K562 (cell line): ENCODE measurements around the gene SAPCD1. TPM values are rescaled to one million over a fixed set of nuclear protein-coding genes. Genes with fewer than 3 reads are reported as not detected.

ENCODE experiments used
- ARNT ChIP-seq, 2 experiments: fragments of 450-650 bp; IDR thresholded peaks; 2 replicates each; pipeline ENCODE4 v1.6.1; 2016; ENCODE audit warnings: mild to moderate bottlenecking in 1 of 2
- ASH1L ChIP-seq: fragments of 450-650 bp; IDR thresholded peaks from 2 replicates; pipeline ENCODE4 v1.6.1; 2018; ENCODE audit warnings: borderline replicate concordance, mild to moderate bottlenecking, low read depth; ENCODE audit not compliant: partially characterized antibody
- BCL6 ChIP-seq: fragments of 250-450 bp; sonication (Bioruptor Pico); IDR thresholded peaks from 2 replicates; pipeline ENCODE4 v1.4.0; 2020
- CBFB ChIP-seq: sonication (generic); formaldehyde crosslinking; IDR thresholded peaks from 2 replicates; pipeline ENCODE4 v1.4.0; 2020; ENCODE audit warnings: mild to moderate bottlenecking, missing genetic modification reagents
- CHD1 ChIP-seq: fragments of 200-600 bp; sonication (generic); IDR thresholded peaks from one replicate; pipeline ENCODE4 v1.6.1; 2012; ENCODE audit warnings: mild to moderate bottlenecking, moderate library complexity, low read length, inconsistent platforms
- ETS2 ChIP-seq: IDR thresholded peaks from 2 replicates; pipeline ENCODE4 v1.6.1; 2016; ENCODE audit warnings: borderline replicate concordance, missing genetic modification characterization, mild to moderate bottlenecking, moderate library complexity, missing compliant biosample characterization; ENCODE audit not compliant: poor library complexity, severe bottlenecking
- HDAC1 ChIP-seq, 2 experiments: fragments of 450-650 bp; IDR thresholded peaks; 2 replicates each; pipeline ENCODE4 v1.6.1; 2016 to 2017; ENCODE audit warnings: inconsistent platforms in 1 of 2, mild to moderate bottlenecking in 1 of 2, moderate library complexity in 1 of 2
- KAT8 ChIP-seq: fragments of 450-650 bp; IDR thresholded peaks from 2 replicates; pipeline ENCODE4 v1.6.1; 2016; ENCODE audit warnings: low read depth, mild to moderate bottlenecking
- MCM5 ChIP-seq: fragments of 450-650 bp; IDR thresholded peaks from 2 replicates; pipeline ENCODE4 v1.6.1; 2016; ENCODE audit warnings: low read depth
- NCOR1 ChIP-seq: fragments of 450-650 bp; IDR thresholded peaks from 2 replicates; pipeline ENCODE4 v1.6.1; 2016; ENCODE audit warnings: mild to moderate bottlenecking, moderate library complexity
- NEUROD1 ChIP-seq: fragments of 150-350 bp; IDR thresholded peaks from 2 replicates; pipeline ENCODE4 v1.6.1; 2014; ENCODE audit warnings: borderline replicate concordance, low read length, low read depth; ENCODE audit not compliant: partially characterized antibody
- NUFIP1 ChIP-seq: fragments of 450-650 bp; IDR thresholded peaks from 2 replicates; pipeline ENCODE4 v1.6.1; 2018; ENCODE audit not compliant: partially characterized antibody
- PREB ChIP-seq: sonication (generic); formaldehyde crosslinking; IDR thresholded peaks from 2 replicates; pipeline ENCODE4 v1.8.1; 2023; ENCODE audit warnings: mild to moderate bottlenecking, missing genetic modification reagents
- RFX1 ChIP-seq: fragments of 450-650 bp; IDR thresholded peaks from 2 replicates; pipeline ENCODE4 v1.6.1; 2016; ENCODE audit warnings: mild to moderate bottlenecking, moderate library complexity
- SIN3A ChIP-seq, 2 experiments: fragments of 150-350 bp in 1 of 2; IDR thresholded peaks; 2 replicates each; pipeline ENCODE4 v1.6.1; 2011 to 2016; ENCODE audit warnings: borderline replicate concordance in 2 of 2, low read depth in 2 of 2, low read length in 2 of 2, mild to moderate bottlenecking in 2 of 2, moderate library complexity in 2 of 2; ENCODE audit not compliant: control insufficient read depth in 1 of 2
- SRSF1 ChIP-seq: fragments of 200-400 bp; formaldehyde crosslinking; IDR thresholded peaks from 2 replicates; pipeline ENCODE4 v1.6.1; 2017; ENCODE audit warnings: mild to moderate bottlenecking, low read depth, low read length, moderate library complexity
- WHSC1 ChIP-seq: IDR thresholded peaks from one replicate; pipeline ENCODE4 v1.6.1; 2012; ENCODE audit warnings: low read length, control low read depth, inconsistent platforms
- ZBTB33 ChIP-seq: sonication (generic); formaldehyde crosslinking; IDR thresholded peaks from 2 replicates; pipeline ENCODE4 v1.8.1; 2023; ENCODE audit warnings: mild to moderate bottlenecking, missing genetic modification reagents
- ZFP91 ChIP-seq: sonication (generic); formaldehyde crosslinking; IDR thresholded peaks from 2 replicates; pipeline ENCODE4 v1.8.0; 2022; ENCODE audit warnings: mild to moderate bottlenecking, missing genetic modification reagents
- ZNF133 ChIP-seq: fragments of 250-450 bp; sonication (Bioruptor Pico); IDR thresholded peaks from 2 replicates; pipeline ENCODE4 v1.4.0; 2020; ENCODE audit warnings: mild to moderate bottlenecking
- ZNF398 ChIP-seq: fragments of 250-450 bp; sonication (Bioruptor Pico); IDR thresholded peaks from 2 replicates; pipeline ENCODE4 v1.8.0; 2021; ENCODE audit warnings: moderate library complexity, mild to moderate bottlenecking, inconsistent platforms
- polyA plus RNA-seq, 8 experiments: library from polyadenylated mRNA; depleted of rRNA in 4 of 8; stranded (reverse) in 5 of 8; unstranded in 3 of 8; fragments of >200 nt; fragmentation: Nextera tagmentation in 2 of 8; fragmentation: Illumina TruSeq in 1 of 8; extraction: Ambion mirVana in 2 of 8; extraction: Trizol in 1 of 8; gene quantifications; 2 replicates each; pipeline versions ENCODE4 v1.2.1 to v1.2.3, GENCODE V29; 2011 to 2014; ENCODE audit warnings: inconsistent platforms in 1 of 8, missing spikeins in 1 of 8
- total RNA-seq, 7 experiments: library from RNA; depleted of rRNA in 6 of 7; stranded (reverse); fragments of >200 nt in 6 of 7; fragmentation: Illumina TruSeq in 2 of 7; extraction: Trizol in 2 of 7; gene quantifications; 2 replicates each; pipeline versions ENCODE4 v1.2.1 to v1.2.3, GENCODE V29; 2011 to 2021; ENCODE audit warnings: low replicate concordance in 1 of 7

Gene SAPCD1
- total and polyA plus RNA-seq, 9 of the 15 experiments (the other 6 are each of a cell fraction or from before 2014, with no cell fraction given): 2.6 to 30.2 (median 7.4) TPM

- no peak for TF ChIP-seq WHSC1
- TF ChIP-seq PREB (CRISPR knock-in tag): no peak
- no peak for TF ChIP-seq NCOR1
- TF ChIP-seq ZNF133: no peak
- TF ChIP-seq KAT8: no peak
- no peak for TF ChIP-seq RFX1
- 0 out of 4 replicates have a peak, but pooled peaks of 1 of the 2 experiments have one; percentile 37 for TF ChIP-seq ARNT (IDR thresholded peaks at IDR 0.05)
- no peak for TF ChIP-seq MCM5
- no peak for TF ChIP-seq CBFB
- no peak for TF ChIP-seq NEUROD1
- no peak for TF ChIP-seq ZFP91 (CRISPR knock-in tag)
- TF ChIP-seq ASH1L: peak; percentile 6
- no peak for TF ChIP-seq ZBTB33 (CRISPR knock-in tag)
- no peak for TF ChIP-seq NUFIP1
- peak; percentile 86 for TF ChIP-seq CHD1
- TF ChIP-seq HDAC1 (IDR thresholded peaks at IDR 0.05): no peak
- TF ChIP-seq ZNF398 (CRISPR knock-in tag): 0 out of 2 replicates have a peak, but pooled peaks have one; percentile 39
- 0 out of 4 replicates have a peak, but pooled peaks of 1 of the 2 experiments have one; percentile 22 for TF ChIP-seq SIN3A (IDR thresholded peaks at IDR 0.05; ENCODE audit: borderline replicate concordance in 2 of 2, control insufficient read depth in 1 of 2, low read depth in 2 of 2, low read length in 2 of 2)
- TF ChIP-seq SRSF1: no peak
- no peak for TF ChIP-seq BCL6 (CRISPR knock-in tag)
- TF ChIP-seq ETS2 (tag): no peak
Observed at GRCh38 chr6:31805939-31806469, 43.5 kb downstream of the SAPCD1 start (continued).
